ENCODE results near the gene TMEM179. TPM values are rescaled to one million over a fixed set of nuclear protein-coding genes. Genes with fewer than 3 reads are reported as not detected.
"Not testable (repeated sequence)": the region's sequence is repeated elsewhere in the genome, so short reads cannot be mapped to it uniquely, and the experiment has no call there.

The TMEM179 gene
- total and polyA plus RNA-seq, 7 experiments from 2014 or later, result 0.15 TPM; not detected in 6

GRCh38 chr14:104638927-104639450 is 34.4 kb upstream of the TMEM179 start:
- Histone ChIP-seq H3K36me3 (ENCODE audit: control insufficient read depth in 2 of 3, insufficient read depth in 3 of 3, low read length in 3 of 3) (no peaks in the 10 kb centered on the region), H3K27me3 (ENCODE audit: control insufficient read depth in 2 of 2, insufficient read depth in 2 of 2, low read length in 2 of 2) (no peaks in the 10 kb centered on the region), H3K4me3 (ENCODE audit: low read length) (no peak overlapping the region), H3K4me1 (ENCODE audit: control insufficient read depth in 2 of 2, insufficient read depth in 2 of 2, low read length in 2 of 2) (no peaks in the 10 kb centered on the region), H3K27ac (ENCODE audit: low read depth, low read length) (no peak overlapping the region), H3K9me3 (ENCODE audit: control insufficient read depth in 2 of 3, low read length in 3 of 3) (no peaks in the 10 kb centered on the region)
- ChIA-PET POLR2A (no interaction called here), CTCF (no interaction called here)
- peaks cover 0 to 5% (median 0%) of the 10 kb centered on the region in 7 donors for H3K4me1 Mint-ChIP-seq
- H3K9me3 Mint-ChIP-seq, result no peaks in the 10 kb centered on the region
- peak overlapping the region in 1 of 9 donors; percentile 13 for H3K27ac Mint-ChIP-seq
- peaks cover 0 to 12% (median 7%) of the 10 kb centered on the region in 5 donors for H3K27me3 Mint-ChIP-seq
- H3K36me3 Mint-ChIP-seq, result no peaks in the 10 kb centered on the region
- no peak for ATAC-seq
- DNase-seq, result no peak
- intact Hi-C loops (cut with micrococcal nuclease), result loop anchor here in 1 of 2 donors (5.0 kb wide), 1 partner anchor 562 kb away; no protein-coding TSS in a partner anchor
- H3K4me3 Mint-ChIP-seq, result peak overlapping the region in 1 of 10 donors; percentile 38

GRCh38 chr14:104638190-104638589 is 33.6 kb upstream of the TMEM179 start:
- POLR2A ChIA-PET, result no interaction called here
- Histone ChIP-seq H3K9me3 (ENCODE audit: control insufficient read depth in 2 of 3, low read length in 3 of 3) (no peaks in the 10 kb centered on the region), H3K4me3 (ENCODE audit: low read length) (no peak overlapping the region), H3K27ac (ENCODE audit: low read depth, low read length) (no peak overlapping the region), H3K4me1 (ENCODE audit: control insufficient read depth in 2 of 2, insufficient read depth in 2 of 2, low read length in 2 of 2) (no peaks in the 10 kb centered on the region), H3K27me3 (ENCODE audit: control insufficient read depth in 2 of 2, insufficient read depth in 2 of 2, low read length in 2 of 2) (no peaks in the 10 kb centered on the region), H3K36me3 (ENCODE audit: control insufficient read depth in 2 of 3, insufficient read depth in 3 of 3, low read length in 3 of 3) (no peaks in the 10 kb centered on the region)
- H3K27ac Mint-ChIP-seq, result no peak overlapping the region
- H3K4me3 Mint-ChIP-seq, result no peak overlapping the region
- H3K9me3 Mint-ChIP-seq, result no peaks in the 10 kb centered on the region
- DNase-seq (no peak), ATAC-seq (no peak)
- CTCF ChIA-PET, result no interaction called here
- intact Hi-C loops (cut with micrococcal nuclease), result loop anchor here in 1 of 2 donors (5.0 kb wide), 1 partner anchor 561 kb away; no protein-coding TSS in a partner anchor
- H3K27me3 Mint-ChIP-seq, result peaks cover 0 to 12% (median 7%) of the 10 kb centered on the region in 5 donors
- peaks cover 0 to 5% (median 0%) of the 10 kb centered on the region in 7 donors for H3K4me1 Mint-ChIP-seq
- no peaks in the 10 kb centered on the region for H3K36me3 Mint-ChIP-seq

- DNase-seq, result no peak
- Mint-ChIP-seq H3K27ac (no peak overlapping the region), H3K27me3 (peaks cover 0 to 12% (median 7%) of the 10 kb centered on the region in 5 donors), H3K4me1 (peaks cover 0 to 5% (median 0%) of the 10 kb centered on the region in 7 donors), H3K36me3 (no peaks in the 10 kb centered on the region), H3K9me3 (no peaks in the 10 kb centered on the region), H3K4me3 (no peak overlapping the region)
- H3K27ac ChIP-seq (ENCODE audit: low read depth, low read length), result no peak overlapping the region
- ATAC-seq, result no peak
- ChIA-PET CTCF (no interaction called here), POLR2A (no interaction called here)
- no peaks in the 10 kb centered on the region for H3K9me3 ChIP-seq (ENCODE audit: control insufficient read depth in 2 of 3, low read length in 3 of 3)
- no peaks in the 10 kb centered on the region for H3K36me3 ChIP-seq (ENCODE audit: control insufficient read depth in 2 of 3, insufficient read depth in 3 of 3, low read length in 3 of 3)
- H3K27me3 ChIP-seq (ENCODE audit: control insufficient read depth in 2 of 2, insufficient read depth in 2 of 2, low read length in 2 of 2), result no peaks in the 10 kb centered on the region
- intact Hi-C loops (cut with micrococcal nuclease), result loop anchor here in 1 of 2 donors (5.0 kb wide), 1 partner anchor 560 kb away; no protein-coding TSS in a partner anchor
- no peak overlapping the region for H3K4me3 ChIP-seq (ENCODE audit: low read length)
- no peaks in the 10 kb centered on the region for H3K4me1 ChIP-seq (ENCODE audit: control insufficient read depth in 2 of 2, insufficient read depth in 2 of 2, low read length in 2 of 2)
Measured at GRCh38 chr14:104637546-104638003, 33.0 kb upstream of the TMEM179 start.

- POLR2A ChIA-PET; H3K27ac Mint-ChIP-seq; H3K36me3 Mint-ChIP-seq; DNase-seq; H3K27ac ChIP-seq (ENCODE audit: low read depth, low read length); H3K4me1 ChIP-seq (ENCODE audit: control insufficient read depth in 2 of 2, insufficient read depth in 2 of 2, low read length in 2 of 2); H3K27me3 ChIP-seq (ENCODE audit: control insufficient read depth in 2 of 2, insufficient read depth in 2 of 2, low read length in 2 of 2); H3K9me3 Mint-ChIP-seq; ATAC-seq; H3K36me3 ChIP-seq (ENCODE audit: control insufficient read depth in 2 of 3, insufficient read depth in 3 of 3, low read length in 3 of 3); CTCF ChIA-PET; H3K4me3 Mint-ChIP-seq; H3K9me3 ChIP-seq (ENCODE audit: control insufficient read depth in 2 of 3, low read length in 3 of 3); H3K4me3 ChIP-seq (ENCODE audit: low read length); H3K4me1 Mint-ChIP-seq: not testable (repeated sequence)
- intact Hi-C loops (cut with micrococcal nuclease), result loop anchor here in 1 of 2 donors (5.0 kb wide), 1 partner anchor 560 kb away; no protein-coding TSS in a partner anchor
- peaks cover 0 to 12% (median 7%) of the 10 kb centered on the region in 5 donors for H3K27me3 Mint-ChIP-seq
Measured at GRCh38 chr14:104636846-104637545, 32.4 kb upstream of the TMEM179 start.

GRCh38 chr14:104636131-104636530 is 31.6 kb upstream of the TMEM179 start:
- intact Hi-C loops (cut with micrococcal nuclease), result loop anchor here in 1 of 2 donors (5.0 kb wide), 1 partner anchor 559 kb away; no protein-coding TSS in a partner anchor
- H3K4me3 Mint-ChIP-seq, result peak overlapping the region in 1 of 10 donors; percentile 38
- CTCF ChIA-PET, result no interaction called here

GRCh38 chr14:104635717-104636116 is 31.1 kb upstream of the TMEM179 start:
- ChIA-PET CTCF (no interaction called here), POLR2A (no interaction called here)
- Histone ChIP-seq H3K4me1 (ENCODE audit: control insufficient read depth in 2 of 2, insufficient read depth in 2 of 2, low read length in 2 of 2) (no peaks in the 10 kb centered on the region), H3K9me3 (ENCODE audit: control insufficient read depth in 2 of 3, low read length in 3 of 3) (no peaks in the 10 kb centered on the region), H3K4me3 (ENCODE audit: low read length) (no peak overlapping the region), H3K27me3 (ENCODE audit: control insufficient read depth in 2 of 2, insufficient read depth in 2 of 2, low read length in 2 of 2) (no peaks in the 10 kb centered on the region), H3K27ac (ENCODE audit: low read depth, low read length) (no peak overlapping the region), H3K36me3 (ENCODE audit: control insufficient read depth in 2 of 3, insufficient read depth in 3 of 3, low read length in 3 of 3) (no peaks in the 10 kb centered on the region)
- intact Hi-C loops (cut with micrococcal nuclease), result loop anchor here in 1 of 2 donors (5.0 kb wide), 1 partner anchor 558 kb away; no protein-coding TSS in a partner anchor
- no peak for ATAC-seq
- peaks cover under 1 to 12% (median 7%) of the 10 kb centered on the region in 5 donors for H3K27me3 Mint-ChIP-seq
- H3K27ac Mint-ChIP-seq, result no peak overlapping the region
- no peak for DNase-seq
- no peak overlapping the region for H3K4me3 Mint-ChIP-seq
- no peaks in the 10 kb centered on the region for H3K36me3 Mint-ChIP-seq
- peaks cover 0 to under 1% (median 0%) of the 10 kb centered on the region in 11 donors for H3K9me3 Mint-ChIP-seq
- H3K4me1 Mint-ChIP-seq, result peaks cover 0 to 5% (median 0%) of the 10 kb centered on the region in 7 donors

More at GRCh38 chr14:104636131-104636530, 31.6 kb upstream of the TMEM179 start:
- POLR2A ChIA-PET, result no interaction called here
- no peak for ATAC-seq
- Mint-ChIP-seq H3K36me3 (no peaks in the 10 kb centered on the region), H3K9me3 (no peaks in the 10 kb centered on the region), H3K27me3 (peaks cover 0 to 12% (median 7%) of the 10 kb centered on the region in 5 donors), H3K4me1 (peaks cover 0 to 5% (median 0%) of the 10 kb centered on the region in 7 donors), H3K27ac (no peak overlapping the region)
- H3K4me1 ChIP-seq (ENCODE audit: control insufficient read depth in 2 of 2, insufficient read depth in 2 of 2, low read length in 2 of 2), result no peaks in the 10 kb centered on the region
- no peaks in the 10 kb centered on the region for H3K36me3 ChIP-seq (ENCODE audit: control insufficient read depth in 2 of 3, insufficient read depth in 3 of 3, low read length in 3 of 3)
- no peak overlapping the region for H3K27ac ChIP-seq (ENCODE audit: low read depth, low read length)
- no peak for DNase-seq
- no peaks in the 10 kb centered on the region for H3K9me3 ChIP-seq (ENCODE audit: control insufficient read depth in 2 of 3, low read length in 3 of 3)
- no peaks in the 10 kb centered on the region for H3K27me3 ChIP-seq (ENCODE audit: control insufficient read depth in 2 of 2, insufficient read depth in 2 of 2, low read length in 2 of 2)
- H3K4me3 ChIP-seq (ENCODE audit: low read length), result no peak overlapping the region

Measured in naive thymus-derived CD4-positive, alpha-beta T cell (primary cell).